ENCODE data around the gene FHIT.

DNA sequence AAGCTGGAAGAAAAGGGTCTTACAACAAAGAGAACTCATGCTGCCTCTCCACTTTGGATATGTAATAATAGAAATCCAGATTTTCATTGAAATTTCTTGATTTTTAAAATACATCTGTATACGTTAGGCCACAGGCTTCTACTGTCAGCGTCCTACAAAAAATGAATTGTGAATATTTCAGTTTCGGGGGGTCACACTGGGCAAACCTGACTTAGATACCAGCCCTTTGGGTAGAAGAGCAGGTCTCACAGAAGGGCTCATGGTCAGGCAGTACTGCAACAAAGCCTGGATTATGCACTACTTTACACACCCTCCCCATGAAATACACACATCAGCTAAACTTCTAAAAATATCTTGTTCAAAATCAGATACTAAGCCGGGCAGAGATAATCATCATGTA lies 294.5 kb downstream of the FHIT start:
- no peak for TF ChIP-seq POLR2A (IDR thresholded peaks at IDR 0.05)
- TF ChIP-seq, protein P1, sequence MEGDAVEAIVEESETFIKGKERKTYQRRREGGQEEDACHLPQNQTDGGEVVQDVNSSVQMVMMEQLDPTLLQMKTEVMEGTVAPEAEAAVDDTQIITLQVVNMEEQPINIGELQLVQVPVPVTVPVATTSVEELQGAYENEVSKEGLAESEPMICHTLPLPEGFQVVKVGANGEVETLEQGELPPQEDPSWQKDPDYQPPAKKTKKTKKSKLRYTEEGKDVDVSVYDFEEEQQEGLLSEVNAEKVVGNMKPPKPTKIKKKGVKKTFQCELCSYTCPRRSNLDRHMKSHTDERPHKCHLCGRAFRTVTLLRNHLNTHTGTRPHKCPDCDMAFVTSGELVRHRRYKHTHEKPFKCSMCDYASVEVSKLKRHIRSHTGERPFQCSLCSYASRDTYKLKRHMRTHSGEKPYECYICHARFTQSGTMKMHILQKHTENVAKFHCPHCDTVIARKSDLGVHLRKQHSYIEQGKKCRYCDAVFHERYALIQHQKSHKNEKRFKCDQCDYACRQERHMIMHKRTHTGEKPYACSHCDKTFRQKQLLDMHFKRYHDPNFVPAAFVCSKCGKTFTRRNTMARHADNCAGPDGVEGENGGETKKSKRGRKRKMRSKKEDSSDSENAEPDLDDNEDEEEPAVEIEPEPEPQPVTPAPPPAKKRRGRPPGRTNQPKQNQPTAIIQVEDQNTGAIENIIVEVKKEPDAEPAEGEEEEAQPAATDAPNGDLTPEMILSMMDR (IDR thresholded peaks at IDR 0.05): no peak
